Middle frontal gyrus (tissue), 1 donor: ENCODE data around the gene PCDHA1.
"Not testable (repeated sequence)": the region's sequence is repeated elsewhere in the genome, so short reads cannot be mapped to it uniquely, and the experiment has no call there.

Experiments
- DNase-seq: peaks from one replicate; pipeline ENCODE4 v3.0.0-alpha.2; 2015; ENCODE audit warnings: low spot score; ENCODE audit errors: extremely low spot score

The PCDHA1 gene

GRCh38 chr5:140849831-140850634, 64.1 kb downstream of the PCDHA1 start:
- not testable (repeated sequence) for DNase-seq

DNA sequence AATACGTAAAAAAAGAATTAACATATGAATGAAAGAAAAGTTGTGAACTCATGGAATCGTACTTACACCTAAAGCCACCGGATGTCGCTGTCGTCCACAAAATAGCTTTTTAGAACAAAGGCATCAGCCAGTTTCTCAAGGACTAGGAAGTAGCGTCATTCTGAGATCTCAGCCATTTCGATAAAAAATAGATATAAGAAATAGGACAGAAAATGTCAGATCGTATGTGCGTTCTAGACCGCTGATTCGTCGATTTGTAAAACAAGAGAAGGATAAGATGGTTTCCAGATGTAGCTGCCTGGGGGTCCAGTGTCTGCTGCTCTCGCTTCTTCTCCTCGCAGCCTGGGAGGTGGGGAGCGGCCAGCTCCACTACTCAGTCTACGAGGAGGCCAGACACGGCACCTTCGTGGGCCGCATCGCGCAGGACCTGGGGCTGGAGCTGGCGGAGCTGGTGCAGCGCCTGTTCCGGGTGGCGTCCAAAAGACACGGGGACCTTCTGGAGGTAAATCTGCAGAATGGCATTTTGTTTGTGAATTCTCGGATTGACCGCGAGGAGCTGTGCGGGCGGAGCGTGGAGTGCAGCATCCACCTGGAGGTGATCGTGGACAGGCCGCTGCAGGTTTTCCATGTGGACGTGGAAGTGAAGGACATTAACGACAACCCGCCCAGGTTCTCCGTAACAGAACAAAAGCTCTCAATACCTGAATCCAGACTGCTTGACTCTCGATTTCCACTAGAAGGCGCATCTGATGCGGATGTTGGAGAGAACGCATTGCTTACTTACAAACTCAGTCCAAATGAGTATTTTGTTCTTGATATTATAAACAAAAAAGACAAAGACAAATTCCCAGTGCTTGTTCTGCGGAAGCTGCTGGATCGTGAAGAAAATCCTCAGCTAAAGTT, 70.1 kb downstream of the PCDHA1 start, which contains the start of gene PCDHA10:
Gene PCDHA10 (plus strand): TSS at position 126 of the 903 bp plus-strand sequence. CDS start 152 bp downstream, at position 278.
- no peak for DNase-seq

- DNase-seq = no peak
Observed at GRCh38 chr5:140857177-140857986, 71.4 kb downstream of the PCDHA1 start.

GRCh38 chr5:140857987-140858240, 72.0 kb downstream of the PCDHA1 start:
- no peak for DNase-seq

GRCh38 chr5:140862441-140863295, 76.7 kb downstream of the PCDHA1 start:
- DNase-seq = no peak

- DNase-seq = no peak
Observed at GRCh38 chr5:140868721-140869554, 83.0 kb downstream of the PCDHA1 start, which contains the start of gene PCDHA11. Gene PCDHA11 (plus strand): TSS chr5:140868957. CDS start chr5:140869104, 147 bp downstream.

DNA sequence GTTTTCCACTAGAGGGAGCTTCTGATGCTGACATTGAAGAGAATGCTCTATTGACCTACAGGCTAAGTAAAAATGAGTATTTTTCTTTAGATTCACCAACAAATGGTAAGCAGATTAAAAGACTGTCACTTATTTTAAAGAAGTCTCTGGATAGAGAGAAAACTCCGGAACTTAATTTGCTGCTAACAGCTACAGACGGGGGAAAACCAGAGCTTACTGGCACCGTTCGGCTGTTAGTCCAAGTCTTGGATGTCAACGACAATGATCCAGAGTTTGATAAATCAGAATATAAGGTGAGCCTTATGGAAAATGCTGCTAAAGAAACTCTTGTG, 83.6 kb downstream of the PCDHA1 start:
- no peak for DNase-seq

- no peak for DNase-seq
Observed at GRCh38 chr5:140870221-140871201, 84.6 kb downstream of the PCDHA1 start.

- no peak for DNase-seq
Observed at GRCh38 chr5:140875085-140876065, 89.4 kb downstream of the PCDHA1 start, which contains the start of gene PCDHA12. Gene PCDHA12 (plus strand): TSS chr5:140875308. CDS start chr5:140875473, 165 bp downstream.

DNA sequence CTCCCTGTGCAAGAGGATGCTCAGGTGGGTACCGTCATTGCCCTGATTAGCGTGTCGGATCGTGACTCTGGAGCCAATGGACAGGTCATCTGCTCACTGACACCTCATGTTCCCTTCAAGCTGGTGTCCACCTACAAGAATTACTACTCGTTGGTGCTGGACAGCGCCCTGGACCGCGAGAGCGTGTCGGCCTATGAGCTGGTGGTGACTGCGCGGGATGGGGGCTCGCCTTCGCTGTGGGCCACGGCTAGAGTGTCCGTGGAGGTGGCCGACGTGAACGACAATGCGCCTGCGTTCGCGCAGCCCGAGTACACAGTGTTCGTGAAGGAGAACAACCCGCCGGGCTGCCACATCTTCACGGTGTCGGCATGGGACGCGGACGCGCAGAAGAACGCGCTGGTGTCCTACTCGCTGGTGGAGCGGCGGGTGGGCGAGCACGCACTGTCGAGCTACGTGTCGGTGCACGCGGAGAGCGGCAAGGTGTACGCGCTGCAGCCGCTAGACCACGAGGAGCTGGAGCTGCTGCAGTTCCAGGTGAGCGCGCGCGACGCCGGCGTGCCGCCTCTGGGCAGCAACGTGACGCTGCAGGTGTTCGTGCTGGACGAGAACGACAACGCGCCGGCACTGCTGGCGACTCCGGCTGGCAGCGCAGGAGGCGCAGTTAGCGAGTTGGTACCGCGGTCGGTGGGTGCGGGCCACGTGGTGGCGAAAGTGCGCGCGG, 90.8 kb downstream of the PCDHA1 start:
- not testable (repeated sequence) for DNase-seq

DNA sequence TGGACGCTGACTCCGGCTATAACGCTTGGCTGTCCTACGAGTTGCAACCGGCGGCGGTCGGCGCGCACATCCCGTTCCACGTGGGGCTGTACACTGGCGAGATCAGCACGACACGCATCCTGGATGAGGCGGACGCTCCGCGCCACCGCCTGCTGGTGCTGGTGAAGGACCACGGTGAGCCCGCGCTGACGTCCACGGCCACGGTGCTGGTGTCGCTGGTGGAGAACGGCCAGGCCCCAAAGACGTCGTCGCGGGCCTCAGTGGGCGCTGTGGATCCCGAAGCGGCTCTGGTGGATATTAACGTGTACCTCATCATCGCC, 91.3 kb downstream of the PCDHA1 start:
- DNase-seq = no peak

GRCh38 chr5:140881889-140882590, 96.1 kb downstream of the PCDHA1 start, which contains the start of gene PCDHA13:
Gene PCDHA13 (plus strand): TSS chr5:140882124. CDS start chr5:140882269, 145 bp downstream.
- DNase-seq = no peak

GRCh38 chr5:140882591-140882899, 96.6 kb downstream of the PCDHA1 start:
- no peak for DNase-seq

DNA sequence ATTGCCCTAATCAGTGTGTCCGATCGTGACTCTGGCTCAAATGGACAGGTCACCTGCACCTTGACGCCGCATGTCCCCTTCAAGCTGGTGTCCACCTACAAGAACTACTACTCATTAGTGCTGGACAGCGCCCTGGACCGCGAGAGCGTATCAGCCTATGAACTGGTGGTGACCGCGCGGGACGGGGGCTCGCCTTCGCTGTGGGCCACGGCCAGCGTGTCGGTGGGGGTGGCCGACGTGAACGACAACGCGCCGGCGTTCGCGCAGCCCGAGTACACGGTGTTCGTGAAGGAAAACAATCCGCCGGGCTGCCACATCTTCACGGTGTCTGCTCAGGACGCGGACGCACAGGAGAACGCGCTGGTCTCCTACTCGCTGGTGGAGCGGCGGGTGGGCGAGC, 97.4 kb downstream of the PCDHA1 start:
- no peak for DNase-seq

- DNase-seq = no peak
Observed at GRCh38 chr5:140883927-140884697, 98.2 kb downstream of the PCDHA1 start.
